Measurements from ENCODE around the gene ZNF385D. TPM values are rescaled to one million over a fixed set of nuclear protein-coding genes. Genes with fewer than 3 reads are reported as not detected.
"Not testable (repeated sequence)": the region's sequence is repeated elsewhere in the genome, so short reads cannot be mapped to it uniquely, and the experiment has no call there.

Gene ZNF385D
- total and polyA plus RNA-seq, 4 donors: 0.17 to 30.9 (median 1.9) TPM

- no peaks in the 10 kb centered on the region for H3K4me1 ChIP-seq (ENCODE audit: control insufficient read depth in 5 of 5, insufficient read depth in 5 of 5, low read length in 5 of 5)
- no peaks in the 10 kb centered on the region for H3K27me3 ChIP-seq (ENCODE audit: control insufficient read depth in 3 of 3, insufficient read depth in 3 of 3, low read length in 2 of 3)
- 47 to 67% methylated on average over 1 of the region's 1 CpG for WGBS, 2 donors
- H3K27ac ChIP-seq (ENCODE audit: low read depth in 1 of 2, low read length in 1 of 2): no peak overlapping the region
- H3K36me3 ChIP-seq (ENCODE audit: control insufficient read depth in 4 of 4, insufficient read depth in 4 of 4, low read length in 4 of 4): no peaks in the 10 kb centered on the region
- DNase-seq (peak in 2 of 3 donors; percentile 26 to 57), ATAC-seq (ENCODE audit: insufficient read depth, low FRiP score) (no peak)
- H3K9ac ChIP-seq (ENCODE audit: insufficient read depth in 1 of 2, low read length in 2 of 2): no peak overlapping the region
- TF ChIP-seq, protein P1, sequence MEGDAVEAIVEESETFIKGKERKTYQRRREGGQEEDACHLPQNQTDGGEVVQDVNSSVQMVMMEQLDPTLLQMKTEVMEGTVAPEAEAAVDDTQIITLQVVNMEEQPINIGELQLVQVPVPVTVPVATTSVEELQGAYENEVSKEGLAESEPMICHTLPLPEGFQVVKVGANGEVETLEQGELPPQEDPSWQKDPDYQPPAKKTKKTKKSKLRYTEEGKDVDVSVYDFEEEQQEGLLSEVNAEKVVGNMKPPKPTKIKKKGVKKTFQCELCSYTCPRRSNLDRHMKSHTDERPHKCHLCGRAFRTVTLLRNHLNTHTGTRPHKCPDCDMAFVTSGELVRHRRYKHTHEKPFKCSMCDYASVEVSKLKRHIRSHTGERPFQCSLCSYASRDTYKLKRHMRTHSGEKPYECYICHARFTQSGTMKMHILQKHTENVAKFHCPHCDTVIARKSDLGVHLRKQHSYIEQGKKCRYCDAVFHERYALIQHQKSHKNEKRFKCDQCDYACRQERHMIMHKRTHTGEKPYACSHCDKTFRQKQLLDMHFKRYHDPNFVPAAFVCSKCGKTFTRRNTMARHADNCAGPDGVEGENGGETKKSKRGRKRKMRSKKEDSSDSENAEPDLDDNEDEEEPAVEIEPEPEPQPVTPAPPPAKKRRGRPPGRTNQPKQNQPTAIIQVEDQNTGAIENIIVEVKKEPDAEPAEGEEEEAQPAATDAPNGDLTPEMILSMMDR (IDR thresholded peaks at IDR 0.05; ENCODE audit: control extremely low read depth, extremely low read depth): no peak
- H3K4me3 ChIP-seq: no peak overlapping the region
- no peaks in the 10 kb centered on the region for H3K9me3 ChIP-seq (ENCODE audit: control insufficient read depth in 4 of 4, insufficient read depth in 3 of 4, low read length in 3 of 4)
These were observed 248.4 kb downstream of the ZNF385D start for GRCh38 chr3:21502656-21503055.

DNA sequence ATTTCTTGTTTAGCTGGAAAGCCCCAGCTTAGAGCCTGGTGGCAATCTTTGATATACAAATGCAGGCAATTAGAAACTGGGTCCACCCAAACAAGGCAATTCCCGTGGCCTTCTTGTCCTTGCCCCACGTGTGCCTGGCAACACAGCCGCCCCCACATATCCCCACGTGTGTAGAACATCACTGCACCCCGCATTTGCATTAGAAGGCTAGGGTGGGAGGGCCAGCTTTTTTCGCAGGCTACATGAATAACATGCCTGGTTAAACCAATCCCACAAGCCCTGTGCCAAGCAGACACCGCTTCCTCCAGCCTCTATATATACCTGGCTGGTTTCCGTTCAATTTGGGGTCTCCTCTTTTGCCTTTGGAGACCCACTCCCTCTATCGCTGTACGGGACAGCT is 250.2 kb downstream of the ZNF385D start:
- Histone ChIP-seq H3K9me3 (ENCODE audit: control insufficient read depth in 4 of 4, insufficient read depth in 3 of 4, low read length in 3 of 4) (no peaks in the 10 kb centered on the region), H3K27ac (ENCODE audit: low read depth in 1 of 2, low read length in 1 of 2) (no peak overlapping the region), H3K4me3 (no peak overlapping the region), H3K9ac (ENCODE audit: insufficient read depth in 1 of 2, low read length in 2 of 2) (no peak overlapping the region), H3K36me3 (ENCODE audit: control insufficient read depth in 4 of 4, insufficient read depth in 4 of 4, low read length in 4 of 4) (no peaks in the 10 kb centered on the region), H3K4me1 (ENCODE audit: control insufficient read depth in 5 of 5, insufficient read depth in 5 of 5, low read length in 5 of 5) (no peaks in the 10 kb centered on the region), H3K27me3 (ENCODE audit: control insufficient read depth in 3 of 3, insufficient read depth in 3 of 3, low read length in 2 of 3) (no peaks in the 10 kb centered on the region)
- TF ChIP-seq, protein P1 (IDR thresholded peaks at IDR 0.05; ENCODE audit: control extremely low read depth, extremely low read depth): no peak
- 80 to 83% methylated on average over 10 of the region's 10 CpGs for WGBS, 2 donors
- DNase-seq (no peak), ATAC-seq (ENCODE audit: insufficient read depth, low FRiP score) (no peak)

DNA sequence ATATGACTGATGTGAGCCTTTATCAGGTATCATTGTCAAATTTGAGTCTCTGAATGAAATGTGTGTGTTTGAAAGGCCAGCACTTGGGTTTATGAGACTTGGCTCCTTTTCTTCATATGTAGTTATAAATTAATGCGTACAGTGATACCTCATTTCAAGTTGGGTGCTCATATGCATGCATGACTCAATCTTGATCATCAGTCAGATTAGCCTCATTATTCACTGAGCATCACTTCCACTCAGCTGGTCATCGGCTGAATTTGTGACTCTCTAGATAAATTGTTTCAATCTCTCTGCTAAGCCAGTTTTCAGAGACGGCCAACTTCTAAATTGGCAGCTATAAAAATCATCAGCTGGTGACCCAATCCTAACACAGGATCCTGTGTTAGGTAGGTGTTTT is 260.3 kb downstream of the ZNF385D start:
- not testable (repeated sequence) for H3K36me3 ChIP-seq (ENCODE audit: control insufficient read depth in 4 of 4, insufficient read depth in 4 of 4, low read length in 4 of 4); H3K9me3 ChIP-seq (ENCODE audit: control insufficient read depth in 4 of 4, insufficient read depth in 3 of 4, low read length in 3 of 4); H3K27me3 ChIP-seq (ENCODE audit: control insufficient read depth in 3 of 3, insufficient read depth in 3 of 3, low read length in 2 of 3); DNase-seq; ATAC-seq (ENCODE audit: insufficient read depth, low FRiP score); H3K27ac ChIP-seq (ENCODE audit: low read depth in 1 of 2, low read length in 1 of 2); H3K9ac ChIP-seq (ENCODE audit: insufficient read depth in 1 of 2, low read length in 2 of 2); H3K4me3 ChIP-seq; H3K4me1 ChIP-seq (ENCODE audit: control insufficient read depth in 5 of 5, insufficient read depth in 5 of 5, low read length in 5 of 5)
- no CpG with 5 or more reads among the region's 3 CpGs for WGBS, 2 donors

- TF ChIP-seq, protein P1 (IDR thresholded peaks at IDR 0.05; ENCODE audit: control extremely low read depth, extremely low read depth): no peak
- no peaks in the 10 kb centered on the region for H3K9me3 ChIP-seq (ENCODE audit: control insufficient read depth in 4 of 4, insufficient read depth in 3 of 4, low read length in 3 of 4)
- H3K27me3 ChIP-seq (ENCODE audit: control insufficient read depth in 3 of 3, insufficient read depth in 3 of 3, low read length in 2 of 3): no peaks in the 10 kb centered on the region
- H3K4me1 ChIP-seq (ENCODE audit: control insufficient read depth in 5 of 5, insufficient read depth in 5 of 5, low read length in 5 of 5): peaks cover 0 to 2% (median 0%) of the 10 kb centered on the region in 5 donors
- H3K36me3 ChIP-seq (ENCODE audit: control insufficient read depth in 4 of 4, insufficient read depth in 4 of 4, low read length in 4 of 4): no peaks in the 10 kb centered on the region
- WGBS, 2 donors: 70 to 88% methylated on average over 1 of the region's 1 CpG
- ATAC-seq (ENCODE audit: insufficient read depth, low FRiP score) (no peak), DNase-seq (no peak)
- H3K27ac ChIP-seq (ENCODE audit: low read depth in 1 of 2, low read length in 1 of 2): no peak overlapping the region
- no peak overlapping the region for H3K4me3 ChIP-seq
- H3K9ac ChIP-seq (ENCODE audit: insufficient read depth in 1 of 2, low read length in 2 of 2): no peak overlapping the region
These were observed 263.5 kb downstream of the ZNF385D start for GRCh38 chr3:21487520-21487919.

DNA sequence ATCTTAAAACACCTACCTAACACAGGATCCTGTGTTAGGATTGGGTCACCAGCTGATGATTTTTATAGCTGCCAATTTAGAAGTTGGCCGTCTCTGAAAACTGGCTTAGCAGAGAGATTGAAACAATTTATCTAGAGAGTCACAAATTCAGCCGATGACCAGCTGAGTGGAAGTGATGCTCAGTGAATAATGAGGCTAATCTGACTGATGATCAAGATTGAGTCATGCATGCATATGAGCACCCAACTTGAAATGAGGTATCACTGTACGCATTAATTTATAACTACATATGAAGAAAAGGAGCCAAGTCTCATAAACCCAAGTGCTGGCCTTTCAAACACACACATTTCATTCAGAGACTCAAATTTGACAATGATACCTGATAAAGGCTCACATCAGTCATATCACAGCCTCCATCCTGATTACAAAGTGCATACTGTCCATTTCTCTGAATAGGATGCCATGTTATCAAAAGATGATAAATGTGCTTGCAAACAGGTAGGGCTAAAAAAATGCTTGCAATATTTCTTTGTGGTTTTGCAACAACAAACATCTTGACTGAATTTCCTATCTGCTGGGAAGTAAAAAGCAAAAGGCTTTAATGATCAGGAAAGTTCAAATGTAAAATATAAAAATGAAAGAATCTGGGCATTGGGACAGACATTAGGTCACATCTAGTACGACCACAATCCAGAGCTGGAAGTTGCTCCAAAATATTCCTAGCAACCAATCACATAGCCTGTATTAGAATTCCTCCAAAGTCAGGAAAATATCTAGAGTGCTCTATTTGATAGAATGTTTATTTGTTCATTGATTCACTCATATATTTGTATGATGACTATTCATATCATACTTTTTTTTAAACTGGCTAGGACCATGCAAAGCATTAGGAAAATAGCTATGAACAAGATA is 264.7 kb downstream of the ZNF385D start:
- H3K4me1 ChIP-seq (ENCODE audit: control insufficient read depth in 5 of 5, insufficient read depth in 5 of 5, low read length in 5 of 5); ATAC-seq (ENCODE audit: insufficient read depth, low FRiP score); H3K9ac ChIP-seq (ENCODE audit: insufficient read depth in 1 of 2, low read length in 2 of 2); H3K4me3 ChIP-seq; H3K27me3 ChIP-seq (ENCODE audit: control insufficient read depth in 3 of 3, insufficient read depth in 3 of 3, low read length in 2 of 3); H3K27ac ChIP-seq (ENCODE audit: low read depth in 1 of 2, low read length in 1 of 2); H3K36me3 ChIP-seq (ENCODE audit: control insufficient read depth in 4 of 4, insufficient read depth in 4 of 4, low read length in 4 of 4); DNase-seq; H3K9me3 ChIP-seq (ENCODE audit: control insufficient read depth in 4 of 4, insufficient read depth in 3 of 4, low read length in 3 of 4): not testable (repeated sequence)
- 53 to 59% methylated on average over 1 of the region's 4 CpGs for WGBS, 2 donors

Measured in lung (tissue), 12 donors.